GM06990 (cell line): ENCODE results near the gene TRIM3.
"Not testable (repeated sequence)": the region's sequence is repeated elsewhere in the genome, so short reads cannot be mapped to it uniquely, and the experiment has no call there.

Experiments
- DNase-seq: peaks from one replicate; pipeline ENCODE4 v3.0.0-alpha.2; 2011; ENCODE audit not compliant: insufficient read length; ENCODE audit errors: extremely low read depth
- H3K27me3 ChIP-seq: replicated peaks from 2 replicates; pipeline ENCODE4 v1.6.0; 2011; ENCODE audit warnings: low read length; ENCODE audit not compliant: control insufficient read depth, insufficient read depth
- H3K36me3 ChIP-seq: 2 replicates; pipeline ENCODE4 v1.5.1; 2011; ENCODE audit warnings: low read length; ENCODE audit not compliant: control insufficient read depth, insufficient read depth
- H3K4me3 ChIP-seq: replicated peaks from 2 replicates; pipeline ENCODE4 v1.5.1; 2011; ENCODE audit warnings: low read depth, mild to moderate bottlenecking, control low read depth, low read length
- CTCF ChIP-seq: IDR thresholded peaks from 2 replicates; pipeline ENCODE4 v1.5.1; 2011; ENCODE audit warnings: low read length, control low read depth, mild to moderate bottlenecking, inconsistent platforms; ENCODE audit not compliant: insufficient read depth, poor library complexity, severe bottlenecking

The TRIM3 gene

GRCh38 chr11:6473451-6474412 lies at the start of gene TRIM3:
TSS of gene TRIM3 (minus strand) at chr11:6473941. CDS start at chr11:6465695, 8,246 bp downstream.
- peak; percentile 78 for DNase-seq
- Histone ChIP-seq H3K27me3 (no peaks in the 10 kb centered on the region), H3K36me3 (peaks cover 21% of the 10 kb centered on the region), H3K4me3 (peak within 1 kb of the TSS; percentile 76)
- TF ChIP-seq CTCF: no peak

- peaks cover 7% of the 10 kb centered on the region for H3K36me3 ChIP-seq
- no peak overlapping the region for H3K4me3 ChIP-seq
- DNase-seq: no peak
- no peak for TF ChIP-seq CTCF
- H3K27me3 ChIP-seq: no peaks in the 10 kb centered on the region
Observed at GRCh38 chr11:6523253-6523652, 49.5 kb upstream of the TRIM3 start.

GRCh38 chr11:6521946-6522345 lies 48.2 kb upstream of the TRIM3 start:
- DNase-seq, H3K36me3 ChIP-seq, H3K4me3 ChIP-seq, H3K27me3 ChIP-seq: not testable (repeated sequence)

- TF ChIP-seq CTCF: no peak
- Histone ChIP-seq H3K36me3 (peaks cover 7% of the 10 kb centered on the region), H3K27me3 (no peaks in the 10 kb centered on the region), H3K4me3 (no peak overlapping the region)
- DNase-seq: no peak
Observed at GRCh38 chr11:6520265-6520664, 46.5 kb upstream of the TRIM3 start.

DNA sequence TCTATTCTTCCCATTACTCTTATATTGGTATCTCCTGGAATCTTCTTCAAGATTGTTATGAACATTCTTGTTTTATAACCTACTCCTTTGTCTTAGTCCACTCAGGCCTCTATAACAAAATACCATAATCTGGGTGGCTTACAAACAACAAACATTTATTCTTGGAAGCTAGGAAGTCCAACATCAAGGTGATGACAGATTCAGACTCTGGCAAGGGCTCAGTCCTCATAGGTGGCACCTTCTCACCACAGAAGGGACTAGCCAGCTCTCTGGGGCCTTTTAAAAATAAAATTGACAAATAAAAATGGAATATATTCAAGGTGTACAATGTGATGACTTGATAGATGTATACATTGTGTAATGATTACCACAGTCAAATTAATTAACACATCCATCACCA lies 43.1 kb upstream of the TRIM3 start:
- TF ChIP-seq CTCF: no peak
- peaks cover 7% of the 10 kb centered on the region for H3K36me3 ChIP-seq
- no peak overlapping the region for H3K4me3 ChIP-seq

DNA sequence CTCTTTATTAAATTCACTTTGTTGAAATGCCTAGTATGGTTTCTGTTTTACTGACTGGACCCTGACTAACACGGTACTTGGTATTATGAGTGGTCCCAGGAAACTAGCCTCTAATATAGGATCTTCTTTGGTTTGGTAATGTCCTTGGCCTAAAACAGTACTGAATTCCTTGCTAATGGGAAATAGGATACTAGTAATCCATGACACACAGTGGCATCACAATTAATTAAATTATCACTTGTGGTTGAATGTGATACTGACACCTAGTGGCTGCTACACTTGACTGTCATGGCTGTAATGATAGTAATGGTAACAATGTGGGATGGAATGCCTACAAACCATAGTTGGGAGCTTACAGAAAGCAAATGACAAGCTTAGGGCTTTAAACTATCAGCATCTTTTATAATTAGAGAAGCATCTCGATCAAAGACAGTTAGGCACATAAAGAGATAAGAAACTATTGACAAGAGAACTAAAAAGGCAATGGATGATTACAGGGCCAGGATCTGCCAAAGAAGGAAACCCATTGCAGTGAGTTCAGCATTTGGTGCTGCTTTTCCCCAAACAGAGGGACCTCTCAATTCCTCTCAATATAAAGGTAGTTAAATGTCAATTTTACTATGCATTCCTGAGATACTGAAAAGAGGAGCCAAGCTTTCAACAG lies 32.0 kb upstream of the TRIM3 start:
- Histone ChIP-seq H3K27me3 (no peaks in the 10 kb centered on the region), H3K36me3 (peaks cover 9% of the 10 kb centered on the region), H3K4me3 (no peak overlapping the region)
- DNase-seq: no peak
- peak; percentile 72 for TF ChIP-seq CTCF

More for the DNA sequence above, 43.1 kb upstream of the TRIM3 start:
- DNase-seq: no peak
- H3K27me3 ChIP-seq: no peaks in the 10 kb centered on the region
